GM18951 (cell line): ENCODE measurements around the gene UBN2.
"Not testable (repeated sequence)": the region's sequence is repeated elsewhere in the genome, so short reads cannot be mapped to it uniquely, and the experiment has no call there.

ENCODE experiments used
- POLR2A ChIP-seq: IDR thresholded peaks from 4 replicates; pipeline ENCODE4 v1.6.1; 2011; ENCODE audit warnings: mild to moderate bottlenecking; ENCODE audit not compliant: insufficient read length, insufficient read depth; ENCODE audit errors: extremely low read depth
- in situ Hi-C: fragments of 300-500 bp; cut with MboI; formaldehyde crosslinking; loops from one replicate; pipeline ENCODE4 v1.12.0; 2022; ENCODE audit warnings: low sequenced_read_pairs, mixed read lengths, inconsistent platforms; ENCODE audit not compliant: unreplicated experiment

UBN2 gene

DNA sequence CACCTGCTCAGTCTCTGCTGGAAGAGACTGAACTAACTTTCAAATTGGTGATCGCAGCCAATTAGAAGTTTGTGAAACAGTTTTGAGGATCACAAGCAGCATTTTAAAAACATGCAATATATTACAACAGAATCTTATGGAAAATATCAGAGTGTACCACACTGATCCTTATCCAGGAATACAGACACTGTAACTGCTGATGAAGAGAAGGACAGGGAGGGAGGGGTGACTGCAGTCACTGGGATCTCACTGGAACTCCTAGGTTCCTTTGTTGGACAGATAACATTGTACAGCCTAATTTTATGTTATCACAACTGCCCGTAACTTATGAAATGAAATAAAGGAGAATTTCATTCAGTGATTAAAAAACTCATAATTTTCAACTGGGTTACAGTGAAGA is 6.8 kb upstream of the UBN2 start:
- in situ Hi-C loops = no loop called here
- no peak for TF ChIP-seq POLR2A

- in situ Hi-C loops = not testable (repeated sequence)
These were observed 6.2 kb upstream of the UBN2 start for GRCh38 chr7:139224836-139225235.

DNA sequence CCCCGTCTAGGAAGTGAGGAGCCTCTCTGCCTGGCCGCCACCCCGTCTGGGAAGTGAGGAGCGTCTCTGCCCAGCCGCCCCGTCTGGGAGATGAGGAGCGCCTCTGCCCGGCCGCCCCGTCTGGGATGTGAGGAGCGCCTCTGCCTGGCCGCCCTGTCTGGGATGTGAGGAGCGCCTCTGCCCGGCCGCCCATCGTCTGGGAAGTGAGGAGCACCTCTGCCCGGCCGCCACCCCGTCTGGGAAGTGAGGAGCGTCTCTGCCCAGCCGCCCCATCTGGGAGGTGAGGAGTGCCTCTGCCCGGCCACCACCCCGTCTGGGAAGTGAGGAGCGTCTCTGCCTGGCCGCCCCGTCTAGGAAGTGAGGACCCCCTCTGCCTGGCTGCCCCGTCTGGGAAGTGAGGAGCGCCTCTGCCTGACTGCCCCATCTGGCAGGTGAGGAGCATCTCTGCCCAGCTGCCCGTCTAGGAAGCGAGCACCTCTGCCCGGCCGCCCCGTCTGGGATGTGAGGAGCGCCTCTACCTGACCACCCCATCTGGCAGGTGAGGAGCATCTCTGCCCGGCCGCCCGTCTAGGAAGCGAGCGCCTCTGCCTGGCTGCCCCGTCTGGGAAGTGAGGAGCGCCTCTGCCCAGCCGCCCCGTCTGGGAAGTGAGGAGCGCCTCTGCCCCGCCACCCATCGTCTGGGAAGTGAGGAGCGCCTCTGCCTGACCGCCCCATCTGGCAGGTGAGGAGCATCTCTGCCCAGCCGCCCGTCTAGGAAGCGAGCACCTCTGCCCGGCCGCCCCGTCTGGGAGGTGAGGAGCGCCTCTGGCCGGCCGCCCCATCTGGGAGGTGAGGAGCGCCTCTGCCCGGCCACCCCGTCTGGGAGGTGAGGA is 5.5 kb upstream of the UBN2 start:
- in situ Hi-C loops = not testable (repeated sequence)

DNA sequence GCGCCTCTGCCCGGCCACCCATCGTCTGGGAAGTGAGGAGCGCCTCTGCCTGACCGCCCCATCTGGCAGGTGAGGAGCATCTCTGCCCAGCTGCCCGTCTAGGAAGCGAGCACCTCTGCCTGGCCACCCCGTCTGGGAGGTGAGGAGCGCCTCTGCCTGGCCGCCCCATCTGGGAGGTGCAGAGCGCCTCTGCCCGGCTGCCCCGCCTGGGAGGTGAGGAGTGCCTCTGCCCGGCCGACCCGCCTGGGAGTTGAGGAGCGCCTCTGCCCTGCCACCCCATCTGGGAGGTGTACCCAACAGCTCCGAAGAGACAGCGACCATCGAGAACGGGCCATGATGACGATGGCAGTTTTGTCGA is 4.9 kb upstream of the UBN2 start:
- in situ Hi-C loops = not testable (repeated sequence)

- in situ Hi-C loops = not testable (repeated sequence)
These were observed 4.0 kb upstream of the UBN2 start for GRCh38 chr7:139226988-139227488.

GRCh38 chr7:139230023-139230422 is 1.0 kb upstream of the UBN2 start:
- in situ Hi-C loops = no loop called here
- no peak for TF ChIP-seq POLR2A

- in situ Hi-C loops = no loop called here
- TF ChIP-seq POLR2A = no peak
These were observed 608 bp upstream of the UBN2 start for GRCh38 chr7:139230484-139230773.

DNA sequence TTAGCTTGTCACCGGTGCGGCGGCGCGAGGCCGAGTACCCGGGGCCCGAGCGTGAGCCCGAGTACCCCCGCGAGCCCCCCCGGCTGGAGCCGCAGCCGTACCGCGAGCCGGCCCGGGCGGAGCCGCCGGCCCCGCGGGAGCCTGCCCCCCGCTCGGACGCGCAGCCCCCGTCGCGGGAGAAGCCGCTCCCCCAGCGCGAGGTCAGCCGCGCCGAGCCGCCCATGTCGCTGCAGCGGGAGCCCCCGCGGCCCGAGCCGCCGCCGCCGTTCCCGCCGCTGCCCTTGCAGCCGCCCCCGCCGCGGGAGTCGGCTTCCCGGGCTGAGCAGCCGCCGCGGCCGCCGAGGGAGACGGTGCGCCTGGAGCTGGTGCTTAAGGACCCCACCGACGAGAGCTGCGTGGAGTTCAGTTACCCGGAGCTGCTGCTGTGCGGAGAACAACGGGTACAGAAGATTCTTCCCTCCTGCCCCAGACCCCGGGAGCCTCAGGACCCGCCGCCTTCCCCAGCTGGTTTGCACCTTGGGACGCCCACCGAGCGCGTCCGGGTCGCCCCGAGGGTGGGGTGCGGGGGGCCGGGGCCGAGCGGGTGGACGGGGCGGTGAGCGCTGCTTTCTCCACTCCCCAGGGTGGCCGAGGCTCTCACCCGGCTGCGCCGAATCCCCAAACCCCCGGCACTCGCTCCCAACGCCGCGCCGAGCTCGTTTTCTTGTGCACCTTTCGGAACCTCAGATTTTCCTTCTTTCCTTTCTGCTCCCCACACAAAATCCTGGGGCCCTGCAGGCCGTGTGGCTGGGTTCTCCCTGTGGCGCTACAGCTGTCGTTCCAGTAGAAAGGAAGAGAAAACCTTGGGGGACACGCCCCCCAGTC is 708 bp downstream of the UBN2 start:
- TF ChIP-seq POLR2A = no peak
- in situ Hi-C loops = no loop called here

- in situ Hi-C loops = no loop called here
- TF ChIP-seq POLR2A = no peak
These were observed 1.3 kb downstream of the UBN2 start for GRCh38 chr7:139232377-139232717.

DNA sequence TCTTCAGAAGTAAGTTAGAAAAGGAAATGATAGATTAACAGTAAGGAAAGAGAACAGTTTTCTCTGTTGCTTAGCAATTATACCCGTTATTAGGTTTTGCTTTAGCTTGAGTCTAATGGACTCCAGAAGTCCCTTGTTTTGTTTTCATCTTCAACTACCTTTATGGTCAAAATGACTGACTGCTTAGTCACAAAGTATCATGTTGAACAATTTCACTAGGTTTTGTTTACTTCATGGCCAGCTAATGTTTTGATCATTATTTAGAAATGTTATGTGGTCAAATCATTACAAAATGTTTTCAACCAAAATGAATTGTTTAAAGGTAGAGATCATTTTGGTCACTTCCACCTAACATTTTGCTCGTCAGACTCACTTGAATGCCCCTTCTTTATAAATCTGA is 1.9 kb downstream of the UBN2 start:
- no peak for TF ChIP-seq POLR2A
- in situ Hi-C loops = no loop called here

- TF ChIP-seq POLR2A = no peak
- in situ Hi-C loops = no loop called here
These were observed 10.2 kb downstream of the UBN2 start for GRCh38 chr7:139241258-139241657.

DNA sequence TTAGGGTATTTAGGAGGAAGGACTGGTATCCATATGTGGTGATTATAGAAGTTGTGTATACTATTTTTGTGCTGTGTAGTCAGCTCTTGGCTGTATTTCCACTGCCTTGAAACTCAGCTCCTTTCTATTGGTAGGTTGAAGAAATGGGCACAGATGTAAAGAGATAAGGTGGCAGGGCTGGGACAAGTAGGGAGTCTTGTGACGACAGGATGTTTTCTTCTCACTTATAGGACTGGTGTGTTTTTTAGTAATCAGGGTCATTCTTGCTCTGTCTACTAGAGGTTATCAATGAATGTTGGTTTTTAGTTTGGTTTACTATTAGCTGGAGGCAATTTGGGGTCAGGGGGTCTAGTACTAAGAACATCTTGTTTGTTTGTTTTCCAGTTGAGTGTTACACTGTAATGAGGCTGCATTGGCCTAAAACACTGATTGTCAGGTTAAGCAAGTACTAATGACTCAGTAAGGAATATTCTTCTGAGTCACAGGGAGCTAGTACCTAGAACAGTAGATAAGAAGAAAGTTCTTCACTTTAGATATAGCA is 11.8 kb downstream of the UBN2 start:
- TF ChIP-seq POLR2A = no peak
- in situ Hi-C loops = no loop called here

GRCh38 chr7:139245401-139245800 is 14.4 kb downstream of the UBN2 start:
- no peak for TF ChIP-seq POLR2A
- in situ Hi-C loops = no loop called here

- in situ Hi-C loops = no loop called here
- TF ChIP-seq POLR2A = no peak
These were observed 15.5 kb downstream of the UBN2 start for GRCh38 chr7:139246494-139246893.
